Activated T-cell treated with anti-CD3 and anti-CD28 coated beads, Interleukin-2, amount 50 U/mL, for 1 hour (primary cell): Measurements from ENCODE around the gene PPP2R2C.

ENCODE experiments used
- DNase-seq: peaks from one replicate; pipeline ENCODE4 v3.0.0-alpha.2; 2020

The PPP2R2C gene

GRCh38 chr4:6298852-6299251, 173.6 kb downstream of the PPP2R2C start:
- no peak for DNase-seq

- no peak for DNase-seq
These were observed 174.4 kb downstream of the PPP2R2C start for GRCh38 chr4:6298035-6298434.

GRCh38 chr4:6297266-6297815, 175.1 kb downstream of the PPP2R2C start:
- DNase-seq, result no peak

- no peak for DNase-seq
These were observed 176.4 kb downstream of the PPP2R2C start for GRCh38 chr4:6296026-6296425.

GRCh38 chr4:6295495-6295894, 176.9 kb downstream of the PPP2R2C start:
- DNase-seq, result no peak

- no peak for DNase-seq
These were observed 177.6 kb downstream of the PPP2R2C start for GRCh38 chr4:6294705-6295421.

GRCh38 chr4:6293661-6294060, 178.8 kb downstream of the PPP2R2C start:
- no peak for DNase-seq

GRCh38 chr4:6293097-6293445, 179.3 kb downstream of the PPP2R2C start:
- DNase-seq, result no peak

- DNase-seq, result no peak
These were observed 179.9 kb downstream of the PPP2R2C start for GRCh38 chr4:6292376-6293096.

- no peak for DNase-seq
These were observed 180.6 kb downstream of the PPP2R2C start for GRCh38 chr4:6291784-6292297.

GRCh38 chr4:6290769-6291547, 181.5 kb downstream of the PPP2R2C start:
- DNase-seq, result no peak

- DNase-seq, result no peak
These were observed 182.2 kb downstream of the PPP2R2C start for GRCh38 chr4:6290256-6290655.

GRCh38 chr4:6288871-6289270, 183.5 kb downstream of the PPP2R2C start:
- no peak for DNase-seq

- no peak for DNase-seq
These were observed 184.1 kb downstream of the PPP2R2C start for GRCh38 chr4:6288342-6288741.

- no peak for DNase-seq
These were observed 185.2 kb downstream of the PPP2R2C start for GRCh38 chr4:6287017-6287788.

- DNase-seq, result no peak
These were observed 189.1 kb downstream of the PPP2R2C start for GRCh38 chr4:6283282-6283681.

GRCh38 chr4:6282314-6282771, 190.1 kb downstream of the PPP2R2C start:
- DNase-seq, result no peak

GRCh38 chr4:6281436-6282313, 190.7 kb downstream of the PPP2R2C start:
- DNase-seq, result no peak

GRCh38 chr4:6280365-6280996, 191.9 kb downstream of the PPP2R2C start:
- DNase-seq, result no peak

GRCh38 chr4:6279582-6280289, 192.7 kb downstream of the PPP2R2C start:
- no peak for DNase-seq
